PC-3 (cell line): ENCODE measurements around the gene JMJD7. TPM values are rescaled to one million over a fixed set of nuclear protein-coding genes. Genes with fewer than 3 reads are reported as not detected.

ENCODE experiments used
- ATAC-seq: fragments of 200-7000 bp; cut with Tn5 transposase; 2 replicates; pipeline ENCODE4 v1.9.1; 2020; ENCODE audit warnings: mild to moderate bottlenecking, moderate library complexity
- BruUV-seq: library from RNA; stranded (reverse); fragments of 400-500 nt; replicated peaks from 2 replicates; lab custom pipeline; 2021; lab: Mats Ljungman, UMichigan
- CTCF ChIA-PET: fragments of 300-600 bp; sonication (Branson Sonifier 250); formaldehyde crosslinking; loops from one replicate; lab custom pipeline; 2022; ENCODE audit warnings: antibody characterized with exemption; lab: Charles Lee
- POLR2A ChIA-PET: fragments of 300-600 bp; sonication (Branson Sonifier 250); formaldehyde crosslinking; loops from one replicate; lab custom pipeline; 2022; ENCODE audit warnings: antibody characterized with exemption; ENCODE audit not compliant: unreplicated experiment; lab: Charles Lee
- DNase-seq: peaks from one replicate; pipeline ENCODE4 v3.0.0-alpha.2; 2015
- H2AFZ ChIP-seq: fragments of 300-600 bp; sonication (generic); 2 replicates; pipeline ENCODE4 v1.6.0; 2016; ENCODE audit warnings: antibody characterized with exemption, low read length
- H3F3A ChIP-seq: fragments of 300-600 bp; sonication (generic); one replicate; pipeline ENCODE4 v1.6.0; 2017; ENCODE audit warnings: antibody characterized with exemption, low read length, control low read depth, mild to moderate bottlenecking; ENCODE audit not compliant: unreplicated experiment
- H3K27ac ChIP-seq: fragments of 300-600 bp; sonication (generic); 2 replicates; pipeline ENCODE4 v1.5.1; 2016; ENCODE audit warnings: mild to moderate bottlenecking, low read length
- H3K27me3 ChIP-seq: fragments of 300-600 bp; sonication (generic); 2 replicates; pipeline ENCODE4 v1.6.1; 2016; ENCODE audit warnings: low read length, mixed read lengths
- H3K36me3 ChIP-seq: fragments of 300-600 bp; sonication (generic); 2 replicates; pipeline ENCODE4 v1.6.1; 2016; ENCODE audit warnings: low read depth, mixed run types, low read length, mixed read lengths
- H3K4me1 ChIP-seq: fragments of 300-600 bp; sonication (generic); 2 replicates; pipeline ENCODE4 v1.5.1; 2016; ENCODE audit warnings: low read length; ENCODE audit not compliant: insufficient read depth
- H3K4me2 ChIP-seq: fragments of 300-600 bp; sonication (generic); 2 replicates; pipeline ENCODE4 v1.6.0; 2016; ENCODE audit warnings: low read length
- H3K4me3 ChIP-seq: fragments of 300-600 bp; sonication (generic); 2 replicates; pipeline ENCODE4 v1.5.1; 2016; ENCODE audit warnings: mild to moderate bottlenecking, low read length, mixed read lengths
- H3K79me2 ChIP-seq: fragments of 300-600 bp; sonication (generic); 2 replicates; pipeline ENCODE4 v1.6.1; 2017; ENCODE audit warnings: low read length, mixed read lengths
- H3K9ac ChIP-seq: fragments of 300-600 bp; sonication (generic); 2 replicates; pipeline ENCODE4 v1.6.0; 2016; ENCODE audit warnings: mild to moderate bottlenecking, low read length
- H3K9me2 ChIP-seq: fragments of 300-600 bp; sonication (generic); replicated peaks from 2 replicates; pipeline ENCODE4 v1.6.1; 2016; ENCODE audit warnings: mixed run types, low read length, mixed read lengths
- H3K9me3 ChIP-seq: fragments of 300-600 bp; sonication (generic); 2 replicates; pipeline ENCODE4 v1.6.1; 2016; ENCODE audit warnings: low read length, mixed read lengths
- H4K20me1 ChIP-seq: fragments of 300-600 bp; sonication (generic); 2 replicates; pipeline ENCODE4 v1.6.1; 2016; ENCODE audit warnings: low read length, mixed read lengths
- CTCF ChIP-seq: fragments of 300-600 bp; sonication (generic); conservative IDR thresholded peaks from 2 replicates; pipeline ENCODE4 v1.5.1; 2017; ENCODE audit warnings: antibody characterized with exemption, low read depth, mild to moderate bottlenecking, low read length
- EZH2 ChIP-seq: fragments of 300-600 bp; sonication (generic); IDR thresholded peaks from one replicate; pipeline ENCODE4 v1.6.1; 2017; ENCODE audit warnings: antibody characterized with exemption, mild to moderate bottlenecking, low read length; ENCODE audit not compliant: unreplicated experiment
- EZH2phosphoT487 ChIP-seq: fragments of 300-600 bp; sonication (generic); IDR thresholded peaks from 2 replicates; pipeline ENCODE4 v1.6.1; 2018; ENCODE audit warnings: mild to moderate bottlenecking, antibody characterized with exemption, low read length, borderline replicate concordance
- intact Hi-C: fragments of 100-400 bp; cut with micrococcal nuclease; formaldehyde crosslinking; loops from 2 replicates; pipeline ENCODE4 v1.9.0; 2023
- total RNA-seq: library from RNA; depleted of rRNA; stranded (reverse); fragments of >200 nt; gene quantifications from 2 replicates; pipeline ENCODE4 v1.2.3, GENCODE V29; 2014

The JMJD7 gene
- total RNA-seq, 1 experiment from 2014 or later: 13.7 TPM

DNA sequence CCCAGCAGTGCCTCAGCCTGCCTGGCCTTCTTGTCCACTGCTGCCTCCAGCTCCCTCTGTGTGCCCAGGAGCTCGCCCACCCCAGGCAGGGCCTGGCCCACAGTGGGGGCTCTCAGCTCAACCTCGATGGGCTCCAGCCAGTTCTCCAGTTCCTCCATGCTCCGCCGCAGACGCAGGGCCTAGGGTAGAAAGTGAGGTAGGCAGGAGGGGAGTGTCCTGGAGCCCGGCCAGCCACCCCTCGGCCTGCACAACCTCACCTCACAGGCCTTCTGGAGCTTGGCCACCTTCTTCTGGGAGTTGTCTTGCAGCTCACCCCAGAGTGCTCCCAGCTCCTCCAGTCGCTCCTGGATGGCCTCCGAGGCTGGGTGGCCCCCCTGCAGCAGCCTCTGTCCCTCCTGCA, 29.4 kb downstream of the JMJD7 start:
- no peaks in the 10 kb centered on the region for H3K27me3 ChIP-seq
- intact Hi-C loops: no loop called here
- H3K36me3 ChIP-seq: no peaks in the 10 kb centered on the region
- no peaks in the 10 kb centered on the region for H3K79me2 ChIP-seq
- no peak for ATAC-seq
- no peaks in the 10 kb centered on the region for H3K9me3 ChIP-seq
- no peak overlapping the region for H3K9ac ChIP-seq
- BruUV-seq: no TSS peak
- no peaks in the 10 kb centered on the region for H3K9me2 ChIP-seq
- POLR2A ChIA-PET: no interaction called here
- no peaks in the 10 kb centered on the region for H3K4me1 ChIP-seq
- CTCF ChIA-PET: no interaction called here
- no peaks in the 10 kb centered on the region for H3F3A ChIP-seq
- TF ChIP-seq EZH2phosphoT487: no peak
- no peak for TF ChIP-seq CTCF
- no peak for TF ChIP-seq EZH2
- no peaks in the 10 kb centered on the region for H4K20me1 ChIP-seq
- no peak overlapping the region for H3K27ac ChIP-seq
- no peak overlapping the region for H3K4me2 ChIP-seq
- DNase-seq: no peak
- H2AFZ ChIP-seq: no peak overlapping the region
- no peak overlapping the region for H3K4me3 ChIP-seq

- Histone ChIP-seq H3K9ac (no peak overlapping the region), H3K9me3 (no peaks in the 10 kb centered on the region), H3K27ac (no peak overlapping the region), H3K9me2 (no peaks in the 10 kb centered on the region), H3K27me3 (no peaks in the 10 kb centered on the region), H3K79me2 (no peaks in the 10 kb centered on the region), H3K4me3 (no peak overlapping the region), H4K20me1 (no peaks in the 10 kb centered on the region), H2AFZ (no peak overlapping the region), H3F3A (no peaks in the 10 kb centered on the region), H3K4me2 (no peak overlapping the region), H3K36me3 (no peaks in the 10 kb centered on the region), H3K4me1 (no peaks in the 10 kb centered on the region)
- CTCF ChIA-PET: no interaction called here
- POLR2A ChIA-PET: no interaction called here
- intact Hi-C loops: no loop called here
- no peak for ATAC-seq
- BruUV-seq: no TSS peak
- TF ChIP-seq CTCF (0 out of 2 replicates have a peak, but pooled peaks have one; percentile 14), EZH2phosphoT487 (no peak)
- DNase-seq: no peak
Measured at GRCh38 chr15:41858756-41859155, 30.9 kb downstream of the JMJD7 start.

GRCh38 chr15:41860049-41860828, 32.3 kb downstream of the JMJD7 start:
- POLR2A ChIA-PET: no interaction called here
- H3K79me2 ChIP-seq: no peaks in the 10 kb centered on the region
- H4K20me1 ChIP-seq: no peaks in the 10 kb centered on the region
- no peaks in the 10 kb centered on the region for H3K9me3 ChIP-seq
- no peak overlapping the region for H3K4me2 ChIP-seq
- H3K27ac ChIP-seq: no peak overlapping the region
- no peak overlapping the region for H3K4me3 ChIP-seq
- no peak overlapping the region for H2AFZ ChIP-seq
- peaks cover 3% of the 10 kb centered on the region; the same call in 1 of the 2 replicates for H3K4me1 ChIP-seq
- no peak for TF ChIP-seq EZH2phosphoT487
- TF ChIP-seq CTCF: peak; percentile 30; the same call in 1 of the 2 replicates
- H3K9ac ChIP-seq: no peak overlapping the region
- intact Hi-C loops: no loop called here
- no TSS peak for BruUV-seq
- H3K27me3 ChIP-seq: no peaks in the 10 kb centered on the region
- no peaks in the 10 kb centered on the region for H3F3A ChIP-seq
- no peaks in the 10 kb centered on the region for H3K36me3 ChIP-seq
- no peaks in the 10 kb centered on the region for H3K9me2 ChIP-seq
- CTCF ChIA-PET: no interaction called here
- DNase-seq (no peak), ATAC-seq (no peak)
